Ovary (tissue), 9 donors: Measurements from ENCODE around the gene MARCKSL1. TPM values are rescaled to one million over a fixed set of nuclear protein-coding genes. Genes with fewer than 3 reads are reported as not detected.
"Not testable (repeated sequence)": the region's sequence is repeated elsewhere in the genome, so short reads cannot be mapped to it uniquely, and the experiment has no call there.

Experiments used
- DNase-seq, 5 donors: peaks; one replicate each; pipeline ENCODE4 v3.0.0-alpha.2; 2019 to 2020
- H3K27ac ChIP-seq, 2 donors: fragments of 200-600 bp; one replicate each; pipeline versions ENCODE4 v1.5.1 to v1.8.0; 2019 to 2022
- H3K27me3 ChIP-seq: fragments of 200-600 bp; one replicate; pipeline ENCODE4 v1.8.0; 2022
- H3K36me3 ChIP-seq: fragments of 200-600 bp; sonication (generic); one replicate; pipeline ENCODE4 v1.5.1; 2019
- H3K4me1 ChIP-seq: one replicate; pipeline ENCODE4 v1.8.1; 2013; ENCODE audit warnings: mild to moderate bottlenecking, moderate library complexity; ENCODE audit not compliant: insufficient read depth
- H3K4me3 ChIP-seq: fragments of 200-600 bp; sonication (generic); one replicate; pipeline ENCODE4 v1.5.1; 2017
- H3K9me3 ChIP-seq, 2 donors: fragments of 200-600 bp in 1 of 2; sonication (generic) in 1 of 2; one replicate each; pipeline versions ENCODE4 v1.5.1 to v1.8.1; 2013 to 2019; ENCODE audit warnings: mild to moderate bottlenecking in 1 of 2, moderate library complexity in 1 of 2
- EP300 ChIP-seq: sonication (generic); formaldehyde crosslinking; IDR thresholded peaks from one replicate; pipeline ENCODE4 v1.6.1; 2017; ENCODE audit warnings: antibody characterized with exemption
- POLR2A ChIP-seq: fragments of 450-650 bp; IDR thresholded peaks from one replicate; pipeline ENCODE4 v1.6.1; 2017; ENCODE audit warnings: antibody characterized with exemption, mild to moderate bottlenecking, moderate library complexity
- WGBS, 3 donors: extraction: QIAGEN DNeasy Blood & Tissue Kit in 1 of 3; methylation state at CpG; one replicate each; pipeline versions ENCODE4 v1.1.5 to v1.1.7; 2013 to 2017; 5-methylcytosine and 5-hydroxymethylcytosine counted together
- intact Hi-C, 4 donors: fragments of 100-400 bp; cut with DNase I; formaldehyde crosslinking; loops; one replicate each; pipeline versions ENCODE4 v1.11.0 to v1.15.1; 2022 to 2023
- polyA plus RNA-seq, 2 donors: library from polyadenylated mRNA; stranded (reverse); fragments of 200-250 nt in 1 of 2; fragments of 350-450 nt in 1 of 2; fragmentation: Illumina TruSeq in 1 of 2; extraction: RNeasy Lipid Tissue Mini Kit (QIAGEN cat#74804) in 1 of 2; gene quantifications; one replicate each; pipeline ENCODE4 v1.2.3, GENCODE V29; 2013 to 2014
- small RNA-seq: library from RNA; depleted of rRNA; stranded (forward); fragments of <200 nt; gene quantifications from one replicate; pipeline ENCODE3, GENCODE V24; 2016
- total RNA-seq, 7 donors: library from RNA; depleted of rRNA in 2 of 7; stranded (reverse); fragments of >200 nt in 2 of 7; fragmentation: NEBNext Ultra II Directional in 3 of 7; extraction: Animal tissue kit (Norgen Biotek cat#: 25700) in 3 of 7; gene quantifications; one replicate each; pipeline versions ENCODE4 v1.1.0 to v1.2.4, GENCODE V29; 2016 to 2023
- TF ChIP-seq, protein P1 (sequence below), 3 donors: fragments of 450-650 bp in 2 of 3; fragments of 200-600 bp in 1 of 3; IDR thresholded peaks; one replicate each; pipeline versions ENCODE4 v1.5.1 to v1.8.0; 2016 to 2022; ENCODE audit warnings: antibody characterized with exemption in 3 of 3, mild to moderate bottlenecking in 1 of 3
- donor health status: DM: no; HTN: no; CAD: no; lungs with moderate emphysema.
- donor health status: DM: no; HTN: no; CAD: no.
- donor health status: Bipolar disorder and iron deficiency.
- donor health status: DM: yes; HTN: yes; CAD: no.
- donor health status: DM: no; HTN: no; CAD: no.
- donor health status: DM: yes; HTN: yes; CAD: no.

Gene MARCKSL1
- total and polyA plus RNA-seq, 9 donors: 105 to 667 (median 298) TPM

DNA sequence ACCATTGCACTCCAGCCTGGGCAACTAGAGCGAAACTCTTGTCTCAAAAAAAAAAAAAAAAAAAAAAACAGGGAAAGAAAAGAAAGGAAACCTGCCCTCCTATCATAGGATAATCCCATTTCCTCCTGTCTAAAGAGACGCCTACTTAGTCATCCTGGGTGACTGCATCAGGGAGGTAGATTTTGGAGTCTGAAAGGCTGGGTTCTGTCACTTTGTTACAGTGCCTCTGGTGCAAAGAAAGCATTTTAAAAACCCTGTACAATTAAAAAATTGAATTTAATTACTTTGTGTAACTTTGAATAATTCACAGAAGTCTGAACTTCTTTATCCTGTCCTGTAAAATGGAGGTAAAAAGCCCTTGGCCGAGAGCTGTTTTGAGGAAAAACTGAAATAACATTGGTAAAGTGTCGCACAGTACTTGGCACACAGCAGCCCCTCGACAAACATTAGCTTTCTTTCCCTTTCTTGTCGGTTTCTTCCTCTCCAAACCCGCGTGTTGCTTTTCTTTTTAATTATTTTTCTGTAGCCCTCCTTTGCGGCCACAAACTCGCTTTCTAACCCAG, 44.8 kb downstream of the MARCKSL1 start:
- 45 to 58% (median 46%) methylated on average over 10 of the region's 10 CpGs for WGBS, 3 donors
- intact Hi-C loops: no loop called here
- H3K4me3 ChIP-seq: peak overlapping the region; percentile 90

DNA sequence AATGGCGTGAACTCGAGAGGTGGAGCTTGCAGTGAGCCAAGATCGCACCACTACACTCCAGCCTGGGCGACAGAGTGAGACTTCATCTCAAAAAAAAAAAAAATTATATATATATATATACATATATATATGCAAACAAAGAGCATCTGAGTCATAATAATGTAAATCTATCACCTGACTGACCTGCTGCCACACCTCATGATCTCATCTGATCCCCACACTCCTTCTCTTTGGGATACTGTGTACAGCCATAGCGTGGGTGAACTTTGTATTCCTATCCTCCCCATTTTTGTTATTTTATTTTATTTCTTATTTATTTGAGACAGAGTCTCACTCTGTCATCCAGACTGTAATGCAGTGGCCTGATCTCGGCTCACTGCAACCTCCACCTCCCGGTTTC, 46.8 kb downstream of the MARCKSL1 start:
- Histone ChIP-seq H3K27me3 (no peaks in the 10 kb centered on the region), H3K9me3 (no peaks in the 10 kb centered on the region), H3K4me3 (no peak overlapping the region), H3K36me3 (no peaks in the 10 kb centered on the region), H3K4me1 (no peaks in the 10 kb centered on the region), H3K27ac (no peak overlapping the region)
- intact Hi-C loops: no loop called here
- TF ChIP-seq EP300 (no peak), POLR2A (no peak)
- TF ChIP-seq, protein P1, sequence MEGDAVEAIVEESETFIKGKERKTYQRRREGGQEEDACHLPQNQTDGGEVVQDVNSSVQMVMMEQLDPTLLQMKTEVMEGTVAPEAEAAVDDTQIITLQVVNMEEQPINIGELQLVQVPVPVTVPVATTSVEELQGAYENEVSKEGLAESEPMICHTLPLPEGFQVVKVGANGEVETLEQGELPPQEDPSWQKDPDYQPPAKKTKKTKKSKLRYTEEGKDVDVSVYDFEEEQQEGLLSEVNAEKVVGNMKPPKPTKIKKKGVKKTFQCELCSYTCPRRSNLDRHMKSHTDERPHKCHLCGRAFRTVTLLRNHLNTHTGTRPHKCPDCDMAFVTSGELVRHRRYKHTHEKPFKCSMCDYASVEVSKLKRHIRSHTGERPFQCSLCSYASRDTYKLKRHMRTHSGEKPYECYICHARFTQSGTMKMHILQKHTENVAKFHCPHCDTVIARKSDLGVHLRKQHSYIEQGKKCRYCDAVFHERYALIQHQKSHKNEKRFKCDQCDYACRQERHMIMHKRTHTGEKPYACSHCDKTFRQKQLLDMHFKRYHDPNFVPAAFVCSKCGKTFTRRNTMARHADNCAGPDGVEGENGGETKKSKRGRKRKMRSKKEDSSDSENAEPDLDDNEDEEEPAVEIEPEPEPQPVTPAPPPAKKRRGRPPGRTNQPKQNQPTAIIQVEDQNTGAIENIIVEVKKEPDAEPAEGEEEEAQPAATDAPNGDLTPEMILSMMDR (IDR thresholded peaks at IDR 0.05): no peak
- WGBS, 3 donors: 94 to 97% (median 95%) methylated on average over 7 of the region's 7 CpGs
- DNase-seq: no peak

More for the DNA sequence above, 44.8 kb downstream of the MARCKSL1 start:
- no peaks in the 10 kb centered on the region for H3K9me3 ChIP-seq
- TF ChIP-seq EP300 (no peak), POLR2A (no peak)
- TF ChIP-seq, protein P1 (IDR thresholded peaks at IDR 0.05): no peak
- H3K4me1 ChIP-seq: no peaks in the 10 kb centered on the region
- no peaks in the 10 kb centered on the region for H3K36me3 ChIP-seq
- no peaks in the 10 kb centered on the region for H3K27me3 ChIP-seq
- peak overlapping the region in 1 of 2 donors; percentile 61 for H3K27ac ChIP-seq
- DNase-seq: no peak

DNA sequence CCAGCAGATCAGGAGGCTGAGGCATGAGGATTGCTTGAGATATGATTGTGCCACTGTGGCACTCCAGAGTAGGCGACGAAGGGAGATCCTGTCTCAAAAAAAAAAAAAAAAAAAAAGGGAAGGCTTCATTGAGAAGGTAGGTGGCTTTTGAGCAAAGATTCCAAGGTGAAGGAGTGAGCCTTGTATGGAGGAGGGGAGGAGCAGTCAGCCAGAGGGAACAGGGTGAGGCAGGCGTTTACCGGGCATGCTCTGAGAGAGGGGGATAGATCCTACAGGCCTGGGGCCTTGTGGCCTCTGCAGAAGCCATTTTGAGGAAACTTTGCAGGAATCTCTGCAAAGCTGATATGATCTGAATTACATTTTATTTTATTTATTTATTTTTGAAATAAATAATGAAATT, 49.3 kb downstream of the MARCKSL1 start:
- H3K36me3 ChIP-seq: no peaks in the 10 kb centered on the region
- WGBS, 3 donors: 92 to 96% (median 95%) methylated on average over 4 of the region's 4 CpGs
- no peaks in the 10 kb centered on the region for H3K27me3 ChIP-seq
- H3K9me3 ChIP-seq: no peaks in the 10 kb centered on the region
- H3K27ac ChIP-seq: no peak overlapping the region
- TF ChIP-seq, protein P1 (IDR thresholded peaks at IDR 0.05): no peak
- no peak for TF ChIP-seq EP300
- TF ChIP-seq POLR2A: no peak
- intact Hi-C loops: no loop called here
- no peaks in the 10 kb centered on the region for H3K4me1 ChIP-seq
- DNase-seq: no peak
- H3K4me3 ChIP-seq: no peak overlapping the region

DNA sequence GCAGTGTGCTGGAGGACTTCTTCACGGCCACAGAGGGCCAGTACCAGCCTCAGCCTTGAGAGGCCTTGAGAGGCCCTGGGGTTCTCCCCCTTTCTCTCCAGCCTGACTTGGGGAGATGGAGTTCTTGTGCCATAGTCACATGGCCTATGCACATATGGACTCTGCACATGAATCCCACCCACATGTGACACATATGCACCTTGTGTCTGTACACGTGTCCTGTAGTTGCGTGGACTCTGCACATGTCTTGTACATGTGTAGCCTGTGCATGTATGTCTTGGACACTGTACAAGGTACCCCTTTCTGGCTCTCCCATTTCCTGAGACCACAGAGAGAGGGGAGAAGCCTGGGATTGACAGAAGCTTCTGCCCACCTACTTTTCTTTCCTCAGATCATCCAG, 50.4 kb downstream of the MARCKSL1 start:
- WGBS, 3 donors: 89 to 95% (median 89%) methylated on average over 3 of the region's 3 CpGs
- Histone ChIP-seq H3K27me3 (no peaks in the 10 kb centered on the region), H3K9me3 (no peaks in the 10 kb centered on the region), H3K27ac (no peak overlapping the region), H3K4me1 (no peaks in the 10 kb centered on the region), H3K4me3 (no peak overlapping the region), H3K36me3 (no peaks in the 10 kb centered on the region)
- DNase-seq: no peak
- TF ChIP-seq POLR2A (no peak), EP300 (no peak)
- TF ChIP-seq, protein P1 (IDR thresholded peaks at IDR 0.05): no peak
- intact Hi-C loops: no loop called here

DNA sequence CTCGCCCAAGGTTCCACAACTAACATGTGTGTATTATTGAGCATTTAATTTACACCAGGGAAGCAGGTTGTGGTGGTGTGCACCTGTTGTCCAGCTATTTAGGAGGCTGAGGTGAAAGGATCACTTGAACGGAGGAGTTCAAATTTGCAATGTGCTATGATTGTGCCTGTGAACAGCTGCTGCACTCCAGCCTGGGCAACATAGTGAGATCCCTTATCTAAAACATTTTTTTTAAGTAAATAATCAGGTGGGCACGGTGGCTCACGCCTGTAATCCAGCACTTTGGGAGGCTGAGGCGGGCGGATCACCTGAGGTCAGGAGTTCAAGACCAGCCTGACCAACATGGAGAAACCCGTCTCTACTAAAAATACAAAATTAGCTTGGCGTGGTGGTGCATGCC, 51.3 kb downstream of the MARCKSL1 start:
- H3K27ac ChIP-seq, H3K4me3 ChIP-seq, DNase-seq, H3K9me3 ChIP-seq, intact Hi-C loops, H3K36me3 ChIP-seq, H3K4me1 ChIP-seq, H3K27me3 ChIP-seq: not testable (repeated sequence)
- WGBS, 3 donors: 86 to 91% (median 90%) methylated on average over 8 of the region's 8 CpGs

Small RNA genes within 50 kb of the gene (small RNA-seq; reads per million reads assigned to genes)
- gene RF00019: not detected

Other genes with a start within 250 kb of the MARCKSL1 start
- gene KPNA6, start 228.2 kb downstream of the MARCKSL1 start, total RNA-seq: 10 to 100 TPM; 18.4 to 57.7 (median 47.7) TPM
- 10 to 100 TPM in 1 of 2 donors, 1 to 10 TPM in 1; 9.3 to 26.9 TPM for gene KPNA6, start 228.2 kb downstream of the MARCKSL1 start, polyA plus RNA-seq
- gene TXLNA, start 156.6 kb downstream of the MARCKSL1 start, total RNA-seq: 10 to 100 TPM; 24.3 to 71.9 (median 50.0) TPM
- gene TXLNA, start 156.6 kb downstream of the MARCKSL1 start, polyA plus RNA-seq: 10 to 100 TPM; 23.9 to 33.2 TPM
- 1 to 10 TPM; 3.2 to 9.4 (median 6.2) TPM for gene CCDC28B, start 135.6 kb downstream of the MARCKSL1 start, total RNA-seq
- gene CCDC28B, start 135.6 kb downstream of the MARCKSL1 start, polyA plus RNA-seq: 1 to 10 TPM; 2.3 to 6.8 TPM
- 1 to 10 TPM; 2.3 to 3.6 (median 2.6) TPM for gene IQCC, start 130.6 kb downstream of the MARCKSL1 start, total RNA-seq
- 1 to 10 TPM; 2.3 to 4.7 TPM for gene IQCC, start 130.6 kb downstream of the MARCKSL1 start, polyA plus RNA-seq
- 10 to 100 TPM in 1 of 7 donors, 1 to 10 TPM in 1, under 1 TPM in 2, not detected in 3; 0.22 to 13.3 (median 0.99) TPM for gene DCDC2B, start 127.1 kb downstream of the MARCKSL1 start, total RNA-seq
- gene DCDC2B, start 127.1 kb downstream of the MARCKSL1 start, polyA plus RNA-seq: under 1 TPM in 1 of 2 donors, not detected in 1; 0.05 TPM
- 10 to 100 TPM; 11.6 to 34.6 (median 24.6) TPM for gene TMEM234, start 113.9 kb downstream of the MARCKSL1 start, total RNA-seq
- 10 to 100 TPM in 1 of 2 donors, 1 to 10 TPM in 1; 9.4 to 13.8 TPM for gene TMEM234, start 113.9 kb downstream of the MARCKSL1 start, polyA plus RNA-seq
- 100 to 1,000 TPM; 140 to 194 (median 161) TPM for gene EIF3I, start 113.8 kb downstream of the MARCKSL1 start, total RNA-seq
- 100 to 1,000 TPM; 189 to 272 TPM for gene EIF3I, start 113.8 kb downstream of the MARCKSL1 start, polyA plus RNA-seq
- gene FAM167B, start 89.0 kb downstream of the MARCKSL1 start, total RNA-seq: 1 to 10 TPM in 6 of 7 donors, not detected in 1; 1.5 to 7.8 (median 3.6) TPM
- gene FAM167B, start 89.0 kb downstream of the MARCKSL1 start, polyA plus RNA-seq: 1 to 10 TPM; 2.3 to 3.4 TPM
- gene LCK, start 85.0 kb downstream of the MARCKSL1 start, total RNA-seq: 1 to 10 TPM in 3 of 7 donors, under 1 TPM in 4; 0.35 to 1.4 (median 0.92) TPM
- gene LCK, start 85.0 kb downstream of the MARCKSL1 start, polyA plus RNA-seq: 1 to 10 TPM in 1 of 2 donors, under 1 TPM in 1; 0.69 to 2.8 TPM
- gene HDAC1, start 44.1 kb downstream of the MARCKSL1 start, total RNA-seq: 100 to 1,000 TPM in 1 of 7 donors, 10 to 100 TPM in 6; 52.9 to 107 (median 89.2) TPM
- 100 to 1,000 TPM in 1 of 2 donors, 10 to 100 TPM in 1; 66.7 to 101 TPM for gene HDAC1, start 44.1 kb downstream of the MARCKSL1 start, polyA plus RNA-seq
- gene FAM229A, start 26.3 kb upstream of the MARCKSL1 start, total RNA-seq: 10 to 100 TPM in 6 of 7 donors, 1 to 10 TPM in 1; 9.1 to 27.0 (median 15.5) TPM
- gene FAM229A, start 26.3 kb upstream of the MARCKSL1 start, polyA plus RNA-seq: 10 to 100 TPM in 1 of 2 donors, 1 to 10 TPM in 1; 3.0 to 13.2 TPM
- gene TSSK3, start 26.3 kb upstream of the MARCKSL1 start, total RNA-seq: 10 to 100 TPM in 1 of 7 donors, 1 to 10 TPM in 6; 2.5 to 12.4 (median 4.0) TPM
- gene TSSK3, start 26.3 kb upstream of the MARCKSL1 start, polyA plus RNA-seq: 1 to 10 TPM in 1 of 2 donors, under 1 TPM in 1; 0.78 to 4.2 TPM
- 100 to 1,000 TPM in 1 of 7 donors, 10 to 100 TPM in 6; 54.9 to 107 (median 73.0) TPM for gene BSDC1, start 58.2 kb upstream of the MARCKSL1 start, total RNA-seq
- gene BSDC1, start 58.2 kb upstream of the MARCKSL1 start, polyA plus RNA-seq: 10 to 100 TPM; 60.5 to 60.7 TPM
- under 1 TPM; under 0.01 to 0.18 (median 0.10) TPM for gene ZBTB8B, start 128.8 kb upstream of the MARCKSL1 start, total RNA-seq
- under 1 TPM; 0.04 to 0.10 TPM for gene ZBTB8B, start 128.8 kb upstream of the MARCKSL1 start, polyA plus RNA-seq
- gene ZBTB8A, start 203.2 kb upstream of the MARCKSL1 start, total RNA-seq: 10 to 100 TPM in 5 of 7 donors, 1 to 10 TPM in 2; 5.6 to 13.9 (median 11.0) TPM
- gene ZBTB8A, start 203.2 kb upstream of the MARCKSL1 start, polyA plus RNA-seq: 1 to 10 TPM; 4.5 to 9.0 TPM